ENCODE data around the gene ROS1. TPM values are rescaled to one million over a fixed set of nuclear protein-coding genes. Genes with fewer than 3 reads are reported as not detected.

ROS1 gene
- total RNA-seq (2013), result not detected
- polyA plus RNA-seq (not detected), polyA minus RNA-seq (not detected in 2 replicates), total RNA-seq (0 to 4.7 (median 0.17) reads per million in 11 experiments)

GRCh38 chr6:117425431-117426153 is at the start of gene ROS1:
Gene ROS1, minus strand, starts transcription at chr6:117425942. Its CDS starts 286 bp downstream, at chr6:117425656.
- TF ChIP-seq CTCF (IDR thresholded peaks at IDR 0.05), result no peak
- no peaks in the 10 kb centered on the region for H3K9me3 ChIP-seq (replicated peaks in 1 of 2; ENCODE audit: control insufficient read depth in 1 of 2, insufficient read depth in 1 of 2, low read length in 2 of 2)
- H3K36me3 ChIP-seq (replicated peaks in 1 of 2; ENCODE audit: control insufficient read depth in 1 of 2, insufficient read depth in 2 of 2, low read length in 2 of 2), result no peaks in the 10 kb centered on the region
- H2AFZ ChIP-seq (ENCODE audit: insufficient read depth, low read depth, low read length, poor library complexity, severe bottlenecking), result no peak within 1 kb of the TSS
- H4K20me1 ChIP-seq (ENCODE audit: insufficient read depth, low read length), result no peaks in the 10 kb centered on the region
- H3K79me2 ChIP-seq (ENCODE audit: insufficient read depth, low read length), result no peaks in the 10 kb centered on the region
- DNase-seq, result no peak
- Mint-ChIP-seq H3K4me1 (no peaks in the 10 kb centered on the region), H3K4me3 (no peak within 1 kb of the TSS), H3K27ac (no peak within 1 kb of the TSS), H3K9me3 (peaks cover 0 to 2% (median 0%) of the 10 kb centered on the region in 7 donors), H3K36me3 (no peaks in the 10 kb centered on the region), H3K27me3 (ENCODE audit: low read depth in 3 of 3) (peaks cover 2 to 18% (median 8%) of the 10 kb centered on the region in 3 donors)
- intact Hi-C loops (cut with micrococcal nuclease), result no loop called here
- no CpG with 5 or more reads among the region's 6 CpGs for WGBS (ENCODE audit: insufficient coverage)
- H3K27ac ChIP-seq (ENCODE audit: low read depth in 1 of 2, low read length in 2 of 2), result no peak within 1 kb of the TSS
- no peaks in the 10 kb centered on the region for H3K4me1 ChIP-seq (ENCODE audit: control insufficient read depth in 1 of 2, insufficient read depth in 2 of 2, low read length in 2 of 2)
- H3K4me3 ChIP-seq (replicated peaks in 1 of 3; ENCODE audit: low read depth in 2 of 3, low read length in 3 of 3), result no peak within 1 kb of the TSS
- peaks cover 0 to 2% of the 10 kb centered on the region in 2 donors for H3K27me3 ChIP-seq (ENCODE audit: control insufficient read depth in 2 of 2, insufficient read depth in 2 of 2, low read length in 2 of 2)
- H3K9ac ChIP-seq (ENCODE audit: insufficient read depth, low read length, poor library complexity, severe bottlenecking), result no peak within 1 kb of the TSS
- H3K4me2 ChIP-seq (replicated peaks; ENCODE audit: extremely low read depth, low read length, poor library complexity, severe bottlenecking), result no peak within 1 kb of the TSS

GRCh38 chr6:117473401-117473800 is 47.7 kb upstream of the ROS1 start:
- Histone ChIP-seq H3K4me1 (ENCODE audit: control insufficient read depth in 1 of 2, insufficient read depth in 2 of 2, low read length in 2 of 2) (peaks cover 0 to 11% of the 10 kb centered on the region in 2 donors), H3K27ac (ENCODE audit: low read depth in 1 of 2, low read length in 2 of 2) (no peak overlapping the region), H3K36me3 (replicated peaks in 1 of 2; ENCODE audit: control insufficient read depth in 1 of 2, insufficient read depth in 2 of 2, low read length in 2 of 2) (no peaks in the 10 kb centered on the region), H3K4me3 (replicated peaks in 1 of 3; ENCODE audit: low read depth in 2 of 3, low read length in 3 of 3) (no peak overlapping the region), H2AFZ (ENCODE audit: insufficient read depth, low read depth, low read length, poor library complexity, severe bottlenecking) (no peak overlapping the region), H3K9me3 (replicated peaks in 1 of 2; ENCODE audit: control insufficient read depth in 1 of 2, insufficient read depth in 1 of 2, low read length in 2 of 2) (no peaks in the 10 kb centered on the region), H3K4me2 (replicated peaks; ENCODE audit: extremely low read depth, low read length, poor library complexity, severe bottlenecking) (no peak overlapping the region), H3K27me3 (ENCODE audit: control insufficient read depth in 2 of 2, insufficient read depth in 2 of 2, low read length in 2 of 2) (peaks cover 0 to 3% of the 10 kb centered on the region in 2 donors), H3K79me2 (ENCODE audit: insufficient read depth, low read length) (no peaks in the 10 kb centered on the region), H3K9ac (ENCODE audit: insufficient read depth, low read length, poor library complexity, severe bottlenecking) (no peak overlapping the region), H4K20me1 (ENCODE audit: insufficient read depth, low read length) (no peaks in the 10 kb centered on the region)
- no peak for TF ChIP-seq CTCF (IDR thresholded peaks at IDR 0.05)
- no peak overlapping the region for H3K4me3 Mint-ChIP-seq
- peaks cover 0 to 3% (median 0%) of the 10 kb centered on the region in 7 donors for H3K9me3 Mint-ChIP-seq
- peaks cover 3 to 7% (median 3%) of the 10 kb centered on the region in 3 donors for H3K27me3 Mint-ChIP-seq (ENCODE audit: low read depth in 3 of 3)
- no peak overlapping the region for H3K27ac Mint-ChIP-seq
- intact Hi-C loops (cut with micrococcal nuclease), result no loop called here
- no CpG with 5 or more reads among the region's 1 CpG for WGBS (ENCODE audit: insufficient coverage)
- peaks cover 16% of the 10 kb centered on the region for H3K4me1 Mint-ChIP-seq
- no peak for DNase-seq
- H3K36me3 Mint-ChIP-seq, result no peaks in the 10 kb centered on the region

All from CD14-positive monocyte (primary cell).